ENCODE data around the gene GTF2A1.

DNA sequence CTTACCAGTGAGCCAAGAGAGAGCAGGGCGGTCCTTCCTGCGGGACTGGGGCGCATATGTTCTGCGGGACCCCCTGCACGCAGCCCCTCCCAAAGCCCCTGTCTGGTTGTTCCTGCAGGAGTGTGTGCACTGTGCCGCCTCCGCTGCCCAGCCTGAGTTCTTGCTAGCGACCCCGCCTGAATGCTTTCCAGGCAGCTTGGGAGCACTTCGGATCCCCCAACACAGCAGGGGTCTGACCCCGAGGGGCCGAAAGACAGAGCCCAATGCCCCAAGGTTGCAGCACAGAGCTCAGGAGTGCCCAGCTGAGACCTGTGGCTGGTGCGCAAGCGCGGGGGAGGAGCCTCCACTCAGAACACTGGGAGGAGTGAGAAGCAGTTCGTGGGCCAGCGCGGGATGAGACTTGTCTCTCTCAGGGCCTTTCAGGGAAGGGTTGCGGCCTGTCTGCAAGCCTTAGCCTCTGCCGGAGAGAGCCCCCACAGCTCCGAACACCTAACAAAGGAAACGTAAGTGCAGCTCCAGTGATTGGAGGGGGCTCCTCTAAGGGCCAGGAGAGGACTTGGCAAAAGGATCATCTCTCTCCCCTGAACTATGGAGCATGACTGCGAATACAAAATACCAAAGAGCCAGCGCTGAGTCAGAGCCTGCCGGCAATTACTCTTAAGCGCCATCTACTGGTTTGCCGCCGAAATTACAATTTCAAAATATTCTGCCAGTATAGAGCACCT is 50.5 kb downstream of the GTF2A1 start:
- TF ChIP-seq, protein P1, sequence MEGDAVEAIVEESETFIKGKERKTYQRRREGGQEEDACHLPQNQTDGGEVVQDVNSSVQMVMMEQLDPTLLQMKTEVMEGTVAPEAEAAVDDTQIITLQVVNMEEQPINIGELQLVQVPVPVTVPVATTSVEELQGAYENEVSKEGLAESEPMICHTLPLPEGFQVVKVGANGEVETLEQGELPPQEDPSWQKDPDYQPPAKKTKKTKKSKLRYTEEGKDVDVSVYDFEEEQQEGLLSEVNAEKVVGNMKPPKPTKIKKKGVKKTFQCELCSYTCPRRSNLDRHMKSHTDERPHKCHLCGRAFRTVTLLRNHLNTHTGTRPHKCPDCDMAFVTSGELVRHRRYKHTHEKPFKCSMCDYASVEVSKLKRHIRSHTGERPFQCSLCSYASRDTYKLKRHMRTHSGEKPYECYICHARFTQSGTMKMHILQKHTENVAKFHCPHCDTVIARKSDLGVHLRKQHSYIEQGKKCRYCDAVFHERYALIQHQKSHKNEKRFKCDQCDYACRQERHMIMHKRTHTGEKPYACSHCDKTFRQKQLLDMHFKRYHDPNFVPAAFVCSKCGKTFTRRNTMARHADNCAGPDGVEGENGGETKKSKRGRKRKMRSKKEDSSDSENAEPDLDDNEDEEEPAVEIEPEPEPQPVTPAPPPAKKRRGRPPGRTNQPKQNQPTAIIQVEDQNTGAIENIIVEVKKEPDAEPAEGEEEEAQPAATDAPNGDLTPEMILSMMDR (IDR thresholded peaks at IDR 0.05; ENCODE audit: poor library complexity), result peak; percentile 90
- TF ChIP-seq EZH2 (IDR thresholded peaks at IDR 0.05; ENCODE audit: borderline replicate concordance) (no peak), EZH2phosphoT487 (IDR thresholded peaks at IDR 0.05; ENCODE audit: low read depth, severe bottlenecking, unreplicated experiment) (no peak)
